Fibroblast of mammary gland (primary cell): ENCODE data around the gene COL21A1.

Experiments used
- DNase-seq: peaks from one replicate; pipeline ENCODE4 v3.0.0-alpha.2; 2010; ENCODE audit warnings: low read depth
- H3K4me3 ChIP-seq: 2 replicates; pipeline ENCODE4 v1.5.1; 2011; ENCODE audit warnings: low read depth, mild to moderate bottlenecking, low read length, moderate library complexity; ENCODE audit not compliant: control insufficient read depth
- CTCF ChIP-seq: conservative IDR thresholded peaks from 2 replicates; pipeline ENCODE4 v1.5.1; 2011; ENCODE audit warnings: low read depth, low read length, inconsistent platforms; ENCODE audit not compliant: control insufficient read depth, insufficient read depth

The COL21A1 gene

GRCh38 chr6:56246881-56247653 is at the start of gene COL21A1:
TSS of gene COL21A1 (minus strand) at chr6:56247580. CDS start at chr6:56182618, 64,962 bp downstream.
- peak; percentile 41 for DNase-seq
- H3K4me3 ChIP-seq = peak within 1 kb of the TSS; percentile 67
- peak; percentile 38 for TF ChIP-seq CTCF

GRCh38 chr6:56293781-56294180 is 46.4 kb upstream of the COL21A1 start:
- no peak for DNase-seq
- no peak overlapping the region for H3K4me3 ChIP-seq
- TF ChIP-seq CTCF = no peak

GRCh38 chr6:56292505-56293181 is 45.3 kb upstream of the COL21A1 start:
- DNase-seq = peak; percentile 80
- no peak overlapping the region for H3K4me3 ChIP-seq
- peak; percentile 66 for TF ChIP-seq CTCF

GRCh38 chr6:56291302-56291917 is 44.0 kb upstream of the COL21A1 start:
- no peak overlapping the region for H3K4me3 ChIP-seq
- DNase-seq = no peak
- no peak for TF ChIP-seq CTCF

- no peak overlapping the region for H3K4me3 ChIP-seq
- no peak for DNase-seq
- TF ChIP-seq CTCF = no peak
Observed at GRCh38 chr6:56289721-56290120, 42.3 kb upstream of the COL21A1 start.

GRCh38 chr6:56288347-56288746 is 41.0 kb upstream of the COL21A1 start:
- DNase-seq = no peak
- H3K4me3 ChIP-seq = no peak overlapping the region
- TF ChIP-seq CTCF = no peak
